HG02840 (cell line): Measurements from ENCODE around the gene OLIG2.

Experiments used
- ATAC-seq: cut with Tn5 transposase; IDR thresholded peaks from one replicate; pipeline ENCODE4 v1.9.1; 2021; ENCODE audit warnings: mild to moderate bottlenecking, moderate library complexity, moderate number of reproducible peaks; ENCODE audit not compliant: unreplicated experiment, low FRiP score

Gene OLIG2

DNA sequence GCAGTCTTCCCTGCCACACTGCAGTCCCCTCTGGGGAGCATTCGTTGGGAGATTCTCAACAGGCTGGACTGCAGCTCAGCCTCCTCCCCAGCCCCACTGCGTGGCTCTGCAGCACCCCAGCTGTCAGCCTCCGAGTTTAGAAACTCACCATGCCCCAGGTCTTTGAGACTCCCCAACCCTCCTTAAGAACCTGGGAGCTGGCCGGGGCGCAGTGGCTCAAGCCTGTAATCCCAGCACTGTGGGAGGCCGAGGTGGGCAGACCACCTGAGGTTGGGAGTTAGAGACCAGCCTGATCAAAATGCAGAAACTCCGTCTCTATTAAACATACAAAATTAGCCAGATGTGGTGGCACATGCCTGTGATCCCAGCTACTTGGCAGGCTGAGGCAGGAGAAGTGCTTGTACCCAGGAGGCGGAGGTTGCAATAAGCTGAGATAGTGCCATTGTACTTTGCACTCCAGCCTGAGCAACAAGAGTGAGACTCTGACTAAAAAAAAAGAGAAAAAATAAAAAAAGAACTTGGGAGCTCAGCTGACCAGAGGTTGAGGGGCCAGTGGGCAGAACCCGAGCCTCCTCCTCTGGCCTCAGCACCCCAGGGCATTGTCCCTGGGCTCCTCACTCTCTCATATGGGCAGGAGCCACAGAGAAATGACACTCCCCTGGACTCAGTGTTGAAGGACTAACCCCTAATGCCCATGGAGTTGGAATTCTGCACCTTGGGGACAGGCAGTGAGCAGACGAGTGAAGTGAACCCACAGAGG is 5.6 kb downstream of the OLIG2 start:
- no peak for ATAC-seq

DNA sequence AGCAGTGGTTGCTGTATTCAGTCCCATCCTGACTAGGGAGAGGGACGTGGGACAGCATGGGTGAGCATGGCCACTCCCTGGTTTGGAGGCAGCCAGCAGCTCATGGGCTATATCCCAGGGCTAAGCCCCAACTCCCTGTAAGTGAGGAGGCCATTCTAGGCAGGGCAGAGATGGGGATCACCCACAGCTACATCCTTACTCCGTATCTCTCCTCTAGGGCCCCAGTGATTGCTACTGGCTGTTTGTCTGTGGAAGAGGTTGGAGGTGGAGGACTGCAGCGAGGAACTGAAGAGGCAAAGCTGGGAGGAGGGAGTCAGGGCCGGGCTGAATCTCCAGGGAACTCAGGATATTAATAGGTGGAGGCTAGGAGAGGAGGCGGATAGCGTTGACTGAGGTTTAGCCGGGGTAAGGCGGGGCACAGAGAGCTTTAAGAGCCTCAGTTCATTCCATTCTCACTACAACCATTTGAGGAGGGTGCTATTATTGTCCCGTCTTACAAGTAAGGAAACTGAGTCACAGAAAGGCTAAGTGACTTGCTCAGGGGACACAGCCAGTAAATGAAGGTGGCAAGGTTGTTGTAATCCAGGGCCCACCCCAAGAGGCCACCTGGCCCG is 6.8 kb downstream of the OLIG2 start:
- no peak for ATAC-seq

DNA sequence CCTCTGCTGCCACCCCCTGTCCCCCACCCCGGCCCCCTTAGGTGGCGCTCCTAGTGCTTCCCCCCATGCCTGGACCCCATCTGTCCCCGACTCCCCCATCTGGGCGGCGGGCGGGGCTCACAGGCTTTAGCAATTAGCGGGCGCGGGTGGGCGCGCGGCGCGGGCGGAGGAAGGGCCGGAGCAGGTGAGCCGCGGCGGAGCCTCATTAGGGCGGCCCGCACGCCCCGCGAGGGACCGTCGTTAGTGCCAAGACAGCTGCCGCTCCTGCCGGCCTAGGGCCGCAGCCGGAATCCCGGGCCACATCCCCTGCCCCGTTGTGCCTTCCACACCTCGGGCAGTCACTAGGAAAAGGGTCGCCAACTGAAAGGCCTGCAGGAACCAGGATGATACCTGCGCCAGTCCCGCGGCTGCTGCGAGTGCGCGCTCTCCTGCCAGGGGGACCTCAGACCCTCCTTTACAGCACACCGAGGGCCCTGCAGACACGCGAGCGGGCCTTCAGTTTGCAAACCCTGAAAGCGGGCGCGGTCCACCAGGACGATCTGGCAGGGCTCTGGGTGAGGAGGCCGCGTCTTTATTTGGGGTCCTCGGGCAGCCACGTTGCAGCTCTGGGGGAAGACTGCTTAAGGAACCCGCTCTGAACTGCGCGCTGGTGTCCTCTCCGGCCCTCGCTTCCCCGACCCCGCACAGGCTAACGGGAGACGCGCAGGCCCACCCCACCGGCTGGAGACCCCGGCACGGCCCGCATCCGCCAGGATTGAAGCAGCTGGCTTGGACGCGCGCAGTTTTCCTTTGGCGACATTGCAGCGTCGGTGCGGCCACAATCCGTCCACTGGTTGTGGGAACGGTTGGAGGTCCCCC is 7.6 kb downstream of the OLIG2 start:
- ATAC-seq = no peak

DNA sequence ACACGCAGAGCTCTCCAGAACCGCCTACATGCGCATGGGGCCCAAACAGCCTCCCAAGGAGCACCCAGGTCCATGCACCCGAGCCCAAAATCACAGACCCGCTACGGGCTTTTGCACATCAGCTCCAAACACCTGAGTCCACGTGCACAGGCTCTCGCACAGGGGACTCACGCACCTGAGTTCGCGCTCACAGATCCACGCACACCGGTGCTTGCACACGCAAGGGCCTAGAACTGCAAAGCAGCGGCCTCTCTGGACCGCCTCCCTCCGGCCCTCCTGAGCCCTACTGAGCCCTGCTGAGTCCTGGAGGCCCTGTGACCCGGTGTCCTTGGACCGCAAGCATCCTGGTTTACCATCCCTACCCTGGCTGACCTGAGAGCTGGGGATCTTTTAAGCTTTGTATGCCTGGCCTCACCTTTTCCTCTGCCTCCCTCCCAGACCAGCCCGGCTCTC is 8.3 kb downstream of the OLIG2 start:
- ATAC-seq = no peak

DNA sequence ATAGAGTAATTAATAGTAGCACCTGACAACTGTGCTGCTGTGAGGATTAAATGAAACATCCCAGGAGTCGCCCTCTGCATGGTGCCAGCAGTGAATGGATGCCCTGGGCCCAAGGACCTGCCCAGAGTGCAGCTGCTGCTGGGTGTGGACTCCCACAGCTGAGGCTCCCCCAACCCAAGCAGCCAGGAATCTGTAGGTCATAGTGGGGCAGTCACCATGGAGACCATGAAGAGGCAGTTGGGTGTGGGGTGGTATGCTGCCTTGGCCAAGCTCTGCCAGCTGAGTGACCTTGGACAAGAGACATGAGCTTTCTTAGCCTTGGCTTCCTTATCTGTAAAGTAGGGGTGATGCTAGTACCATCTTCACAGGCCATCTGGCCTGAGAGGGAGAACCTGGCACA is 9.4 kb downstream of the OLIG2 start:
- no peak for ATAC-seq

DNA sequence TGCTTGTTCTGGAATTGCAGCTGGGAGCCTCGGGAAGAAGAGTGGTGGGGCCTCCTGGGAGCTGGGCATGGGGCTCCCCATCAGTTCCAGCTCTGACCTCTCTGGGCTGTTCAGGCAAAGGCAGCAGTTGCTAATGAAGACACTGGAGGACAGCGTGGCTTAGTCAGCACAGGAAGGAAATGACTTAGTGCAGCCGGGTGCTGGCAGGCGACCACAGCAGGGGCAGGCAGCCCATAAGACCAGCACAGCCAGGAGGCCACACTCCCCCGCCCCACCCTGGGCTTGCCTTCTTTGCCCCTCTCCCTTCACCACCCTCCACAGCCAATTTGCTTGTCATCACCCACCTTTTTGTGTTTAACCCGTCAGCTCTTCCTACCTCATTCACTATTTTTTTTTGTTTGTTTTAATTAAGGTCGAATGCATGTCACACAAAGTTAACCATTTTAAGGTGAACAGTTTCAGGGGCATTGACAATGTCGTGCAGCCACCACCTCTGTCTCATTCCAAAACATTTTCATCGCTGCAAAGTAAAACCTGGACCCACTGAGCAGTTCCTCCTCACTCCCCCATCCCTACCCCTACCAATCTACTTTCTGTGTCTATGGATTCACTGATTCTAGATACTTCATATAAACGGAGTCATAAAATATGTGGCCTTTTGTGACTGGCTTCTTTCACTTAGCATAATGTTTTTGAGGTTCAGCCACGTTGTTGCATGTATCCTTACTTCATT is 10.9 kb downstream of the OLIG2 start:
- no peak for ATAC-seq

DNA sequence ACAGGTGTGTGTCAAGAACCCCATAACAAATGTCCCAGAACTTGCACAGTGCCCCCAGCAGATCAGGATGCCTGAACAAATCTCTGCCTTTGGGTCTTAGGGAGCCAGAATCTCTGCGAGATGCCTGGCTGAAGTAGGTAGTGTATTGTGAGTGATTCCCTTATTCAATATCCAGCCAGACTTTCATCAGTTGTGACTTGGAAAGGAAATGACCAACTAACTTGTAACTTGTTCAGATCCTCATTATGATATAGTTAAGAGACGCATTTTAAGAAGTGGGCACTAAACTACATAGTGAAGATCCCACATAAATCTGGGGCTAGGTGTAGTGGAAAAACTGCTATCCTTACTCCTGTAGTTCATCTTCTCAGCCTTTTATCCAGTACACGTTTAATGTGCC is 11.8 kb downstream of the OLIG2 start:
- no peak for ATAC-seq

DNA sequence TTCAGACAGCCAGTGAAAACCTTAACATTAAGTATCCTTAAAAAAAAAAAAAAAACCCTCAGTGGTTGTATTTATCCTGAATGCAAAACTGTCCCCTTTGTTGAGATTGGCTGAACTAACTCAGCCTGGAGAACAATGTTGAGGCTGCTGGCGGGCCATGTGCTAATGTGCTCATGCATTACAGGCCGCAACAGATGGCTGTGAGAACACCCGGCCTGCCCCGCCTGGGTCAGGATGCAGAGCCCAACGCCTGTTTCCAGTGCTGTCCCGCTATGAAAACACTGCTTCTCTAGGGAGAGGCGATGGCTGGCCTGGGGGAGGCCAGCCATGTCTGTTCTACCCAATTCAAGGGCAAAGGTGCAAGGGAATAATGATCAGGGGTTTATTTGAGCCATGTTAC is 13.8 kb downstream of the OLIG2 start:
- ATAC-seq = no peak

DNA sequence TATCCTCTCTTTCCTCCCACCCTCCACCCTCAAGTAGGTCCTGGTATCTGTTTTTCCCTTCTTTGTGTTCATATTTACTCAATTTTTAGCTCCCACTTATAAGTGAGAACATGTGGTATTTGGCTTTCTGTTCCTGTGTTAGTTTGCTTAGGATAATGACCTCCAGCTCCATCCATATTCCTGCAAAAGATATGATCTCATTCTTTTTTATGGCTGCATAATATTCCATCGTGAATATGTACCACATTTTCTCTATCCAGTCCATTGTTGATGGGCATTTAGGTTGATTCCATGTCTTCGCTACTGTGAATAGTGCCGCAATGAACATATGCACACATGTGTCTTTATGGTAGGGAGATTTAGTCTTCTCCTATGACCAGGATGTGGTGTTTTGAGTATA is 14.5 kb downstream of the OLIG2 start:
- ATAC-seq = no peak

DNA sequence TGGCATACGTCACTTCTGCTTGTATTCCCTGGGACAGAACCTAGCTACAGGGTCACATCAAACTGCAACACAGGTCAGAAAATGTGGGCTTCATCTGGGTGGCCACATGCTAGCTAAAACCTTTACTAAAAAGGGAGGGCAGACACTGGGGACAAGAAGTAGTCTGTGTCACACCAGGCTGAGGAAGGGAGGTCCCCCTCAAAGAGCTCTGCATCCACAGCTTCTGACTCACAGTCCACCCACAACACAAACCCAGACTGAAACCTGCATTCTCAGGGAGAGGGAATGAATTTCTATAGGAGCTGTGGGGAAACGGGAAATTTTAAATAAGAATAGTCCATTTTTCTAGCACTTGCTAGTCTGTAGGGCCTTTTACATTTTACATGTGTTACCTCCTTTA is 16.2 kb downstream of the OLIG2 start:
- no peak for ATAC-seq

DNA sequence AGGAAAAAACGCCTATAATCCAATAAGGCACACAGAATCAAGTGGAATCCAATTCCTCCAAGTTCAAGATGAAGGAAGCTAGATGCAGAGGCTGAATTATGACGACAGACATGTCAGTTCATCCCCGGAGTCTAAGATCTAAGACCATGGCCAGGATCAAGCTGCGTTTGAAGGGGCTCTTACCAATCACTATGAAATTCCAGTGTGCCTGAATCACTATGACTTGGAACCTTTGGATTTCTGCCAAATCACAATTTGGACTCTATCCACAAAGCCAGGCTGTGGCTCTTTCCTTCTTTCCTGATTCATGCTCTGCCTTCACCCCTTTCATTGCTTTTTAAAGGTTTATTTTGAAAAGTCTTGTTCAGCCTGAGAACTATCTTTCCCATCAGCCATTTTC is 17.1 kb downstream of the OLIG2 start:
- ATAC-seq = no peak

DNA sequence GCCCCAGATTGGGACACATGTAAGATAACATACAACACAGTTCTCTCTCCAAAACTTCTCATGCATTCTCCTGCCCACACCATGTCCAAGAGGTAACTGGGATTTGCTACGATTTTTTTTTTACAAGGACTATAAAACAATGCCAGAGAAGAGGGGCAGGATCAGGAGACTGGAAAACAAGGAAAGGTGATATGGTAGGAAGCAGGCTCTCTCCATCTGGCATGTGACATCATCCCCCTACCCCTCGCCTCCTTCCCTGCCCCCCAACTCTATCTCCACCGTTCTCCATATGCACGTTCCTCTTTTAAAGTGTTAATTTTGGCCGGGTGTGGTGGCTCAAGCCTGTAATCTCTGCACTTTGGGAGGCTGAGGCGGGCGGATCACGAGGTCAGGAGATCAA is 20.7 kb downstream of the OLIG2 start:
- ATAC-seq = no peak

DNA sequence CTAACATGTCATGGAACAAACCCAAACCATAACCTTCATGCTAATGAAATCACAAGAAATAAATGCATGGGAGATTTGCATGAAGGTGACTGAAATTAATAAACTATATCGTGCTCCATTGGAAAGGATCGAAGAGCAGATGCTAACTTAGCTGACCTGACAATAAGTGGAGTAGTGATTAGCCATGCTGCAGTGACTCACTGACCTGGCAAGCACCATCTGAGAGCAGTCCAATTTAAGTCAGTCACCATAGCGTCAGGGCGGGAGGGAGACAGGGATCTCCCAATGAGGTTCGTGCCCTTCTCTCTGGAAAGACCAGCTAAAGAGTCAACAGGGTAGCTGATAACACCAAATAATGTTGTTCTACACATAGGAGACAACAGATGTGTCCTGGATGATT is 21.5 kb downstream of the OLIG2 start:
- no peak for ATAC-seq

DNA sequence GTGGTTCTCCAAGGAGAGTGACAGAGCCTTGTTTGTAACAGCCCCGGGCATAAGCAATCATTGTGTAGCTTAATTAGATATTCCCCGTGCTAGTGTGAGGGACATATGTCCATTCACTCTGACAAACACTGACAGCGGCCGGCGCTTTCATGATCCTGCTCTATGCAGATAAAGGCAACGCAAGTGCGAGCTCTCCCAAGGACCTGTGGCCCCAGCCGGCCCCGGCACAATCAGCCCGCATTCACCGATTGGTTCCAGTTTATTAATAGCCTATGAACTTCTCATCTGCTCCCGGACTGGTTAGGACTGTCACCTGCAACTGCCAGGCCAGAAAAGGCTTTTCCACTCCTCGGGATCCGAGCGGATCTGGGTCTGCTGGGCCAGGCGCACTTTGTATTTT is 26.2 kb downstream of the OLIG2 start:
- no peak for ATAC-seq

DNA sequence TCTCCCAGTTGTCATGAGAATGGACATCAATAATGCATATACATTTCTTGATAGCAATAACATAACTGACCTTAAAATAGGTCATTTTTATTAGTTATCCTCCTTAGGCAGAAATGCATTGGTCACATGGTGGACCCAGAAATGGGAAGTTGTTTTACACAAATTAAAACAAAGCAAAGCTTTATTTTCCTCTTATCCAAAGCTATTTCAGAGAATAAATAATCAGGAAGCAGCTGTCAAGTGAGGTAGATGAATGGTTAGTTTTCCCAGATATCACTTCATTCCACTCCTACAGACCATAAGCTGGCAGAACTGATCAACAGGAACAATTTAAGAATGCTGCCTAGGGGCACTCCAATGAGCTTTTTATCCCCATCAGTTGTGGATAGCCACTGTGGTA is 28.2 kb downstream of the OLIG2 start:
- ATAC-seq = no peak

DNA sequence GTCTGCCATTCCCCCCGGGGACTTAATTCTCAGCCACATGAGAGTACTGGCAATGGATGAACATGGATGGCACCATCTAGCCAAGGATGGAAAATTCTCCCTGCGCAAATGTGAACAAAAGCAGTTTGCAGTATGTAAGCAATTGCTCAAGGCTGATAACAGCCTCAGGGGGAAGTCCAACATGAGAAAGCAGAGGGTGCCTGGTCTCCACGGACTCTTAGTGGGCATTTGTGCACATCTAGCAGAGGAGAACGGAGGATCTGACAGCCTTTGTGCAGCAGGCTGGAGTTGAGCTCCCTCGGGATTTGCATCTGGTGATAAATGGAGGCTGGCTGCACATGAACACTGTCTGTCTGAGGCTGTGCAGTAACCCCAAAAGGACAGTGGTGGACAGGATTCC is 30.3 kb downstream of the OLIG2 start:
- ATAC-seq = no peak

DNA sequence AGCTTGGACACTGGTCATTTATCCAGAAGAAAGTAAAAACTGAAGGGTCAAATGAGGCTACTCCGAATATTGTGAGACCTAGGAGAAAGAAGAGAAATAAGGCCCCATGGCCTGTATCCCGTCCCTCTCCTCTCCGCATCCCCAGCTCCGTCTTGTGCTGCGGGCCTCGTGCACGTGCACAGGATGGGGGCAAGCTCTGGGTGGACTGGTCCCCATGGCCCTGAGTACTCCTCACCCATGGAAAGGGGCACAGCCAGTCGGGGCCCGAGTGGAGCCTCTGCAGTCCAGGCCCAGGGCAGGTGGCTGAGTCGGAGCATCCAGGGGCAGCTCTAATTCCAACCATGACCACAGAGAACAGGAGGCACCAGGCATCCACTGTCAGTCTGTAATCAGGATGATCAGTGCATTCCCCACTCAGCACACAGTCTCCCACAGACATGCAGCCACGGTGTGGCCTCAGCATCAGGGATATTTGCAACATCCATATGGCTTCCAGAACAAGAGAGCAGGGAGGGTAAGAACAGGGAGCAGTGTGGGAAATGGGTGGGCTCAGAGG is 31.7 kb downstream of the OLIG2 start:
- ATAC-seq = no peak

DNA sequence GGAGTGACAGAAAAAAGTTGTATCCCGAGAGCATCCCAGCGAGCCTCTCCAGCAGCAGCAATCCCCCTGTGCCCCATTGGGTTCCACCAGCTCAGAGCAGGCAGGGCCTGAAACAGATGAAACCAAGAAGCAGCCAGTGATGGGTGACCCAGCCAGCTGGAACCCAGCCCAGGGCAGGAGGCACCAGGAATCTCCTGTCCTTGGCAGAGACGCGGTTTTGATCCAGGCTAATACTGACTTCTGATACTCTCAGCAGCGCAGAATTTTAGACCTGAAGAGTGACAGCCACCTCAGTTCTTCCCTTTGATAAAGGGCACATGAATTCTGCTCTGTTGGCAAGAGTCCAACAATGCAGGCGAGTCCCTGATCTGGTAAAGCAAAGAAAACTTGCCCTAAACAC is 32.8 kb downstream of the OLIG2 start:
- ATAC-seq = no peak

DNA sequence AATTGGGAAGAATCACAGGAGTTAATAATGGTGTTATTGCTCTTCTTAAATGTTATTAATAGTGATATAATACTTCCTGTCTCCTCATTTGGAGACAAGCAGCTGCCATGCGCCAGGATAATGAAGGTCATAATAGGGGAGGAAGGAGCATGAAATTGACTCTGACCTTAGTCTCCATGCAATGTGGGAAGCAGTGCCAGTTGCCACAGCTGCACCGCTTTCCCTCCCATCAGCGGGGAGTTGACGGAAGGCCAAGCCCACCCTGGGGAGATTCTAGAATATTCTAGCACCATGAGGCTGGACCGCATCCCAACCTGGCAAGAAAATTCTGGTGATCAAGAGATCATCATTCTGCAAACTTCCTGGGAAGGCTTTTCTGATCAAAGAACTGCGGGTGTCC is 33.2 kb downstream of the OLIG2 start:
- no peak for ATAC-seq

DNA sequence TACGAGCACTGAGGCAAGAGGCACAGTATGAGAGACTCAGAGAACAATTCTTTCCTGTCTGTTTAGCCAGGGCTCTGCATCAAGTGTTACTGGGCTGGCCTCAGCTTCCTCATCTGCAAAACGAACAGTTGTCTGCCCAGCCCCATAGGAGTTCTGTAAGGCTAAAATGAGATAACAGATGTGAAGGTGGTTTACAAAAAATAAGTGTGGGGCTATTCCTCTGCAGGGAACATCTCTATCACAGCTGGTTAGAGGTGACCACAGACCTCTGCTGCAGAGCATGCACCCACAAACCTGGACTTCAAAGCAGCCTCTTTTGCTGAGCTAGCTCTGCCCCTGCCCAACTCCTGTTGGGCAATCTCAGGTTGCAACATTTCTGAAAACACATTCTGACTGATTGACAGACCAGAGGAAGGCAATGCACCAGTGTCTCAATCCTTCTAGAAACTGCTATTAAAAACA is 33.7 kb downstream of the OLIG2 start:
- ATAC-seq = no peak
